Liver (tissue), 9 donors: ENCODE data around the gene XYLT1. TPM values are rescaled to one million over a fixed set of nuclear protein-coding genes. Genes with fewer than 3 reads are reported as not detected.

ENCODE experiments used
- DNase-seq: peaks from one replicate; pipeline ENCODE4 v3.0.0-alpha.2; 2017; ENCODE audit warnings: low spot score
- H3K27ac ChIP-seq, 2 donors: one replicate each; pipeline ENCODE4 v1.7.0; 2013; ENCODE audit warnings: inconsistent platforms in 2 of 2, low read length in 2 of 2, control low read depth in 1 of 2, low read depth in 1 of 2, mild to moderate bottlenecking in 1 of 2
- H3K27me3 ChIP-seq, 4 donors: one replicate each; pipeline versions ENCODE4 v1.6.1 to v1.7.0; 2013; ENCODE audit warnings: low read length in 3 of 4, inconsistent platforms in 1 of 4, mild to moderate bottlenecking in 1 of 4, moderate library complexity in 1 of 4; ENCODE audit not compliant: control insufficient read depth in 4 of 4, insufficient read depth in 4 of 4
- H3K36me3 ChIP-seq, 4 donors: one replicate each; pipeline versions ENCODE4 v1.6.1 to v1.7.0; 2013; ENCODE audit warnings: low read length in 3 of 4, mild to moderate bottlenecking in 3 of 4, low read depth in 1 of 4, moderate library complexity in 1 of 4; ENCODE audit not compliant: control insufficient read depth in 4 of 4, insufficient read depth in 3 of 4
- H3K4me1 ChIP-seq, 4 donors: one replicate each; pipeline versions ENCODE4 v1.6.1 to v1.7.0; 2013; ENCODE audit warnings: low read length in 3 of 4, mild to moderate bottlenecking in 3 of 4, moderate library complexity in 1 of 4; ENCODE audit not compliant: control insufficient read depth in 4 of 4, insufficient read depth in 4 of 4
- H3K4me3 ChIP-seq, 3 donors: one replicate each; pipeline versions ENCODE4 v1.6.1 to v1.7.0; 2013; ENCODE audit warnings: low read length in 3 of 3, control low read depth in 1 of 3, low read depth in 1 of 3, mild to moderate bottlenecking in 1 of 3
- H3K9ac ChIP-seq, 2 donors: one replicate each; pipeline ENCODE4 v1.7.0; 2013; ENCODE audit warnings: low read length in 2 of 2, mild to moderate bottlenecking in 2 of 2, moderate library complexity in 2 of 2, control low read depth in 1 of 2, low read depth in 1 of 2
- H3K9me3 ChIP-seq, 4 donors: one replicate each; pipeline versions ENCODE4 v1.6.1 to v1.7.0; 2013; ENCODE audit warnings: low read length in 3 of 4; ENCODE audit not compliant: control insufficient read depth in 4 of 4
- EGR1 ChIP-seq, 2 donors: IDR thresholded peaks; 2 replicates each; pipeline ENCODE4 v1.6.1; 2016 to 2018; ENCODE audit warnings: antibody characterized with exemption in 2 of 2, low read depth in 2 of 2
- FOXA1 ChIP-seq: IDR thresholded peaks from 2 replicates; pipeline ENCODE4 v1.6.1; 2016; ENCODE audit warnings: antibody characterized with exemption
- FOXA2 ChIP-seq: IDR thresholded peaks from 2 replicates; pipeline ENCODE4 v1.6.1; 2016; ENCODE audit warnings: antibody characterized with exemption
- GABPA ChIP-seq, 2 donors: IDR thresholded peaks in 1 of 2; conservative IDR thresholded peaks in 1 of 2; 2 replicates each; pipeline ENCODE4 v1.6.1; 2016; ENCODE audit warnings: antibody characterized with exemption in 2 of 2, mild to moderate bottlenecking in 1 of 2, moderate library complexity in 1 of 2
- HNF4A ChIP-seq, 2 donors: conservative IDR thresholded peaks; 2 replicates each; pipeline ENCODE4 v1.6.1; 2016; ENCODE audit warnings: antibody characterized with exemption in 2 of 2, mild to moderate bottlenecking in 2 of 2
- HNF4G ChIP-seq: IDR thresholded peaks from 2 replicates; pipeline ENCODE4 v1.6.1; 2016; ENCODE audit warnings: antibody characterized with exemption
- JUND ChIP-seq, 2 donors: IDR thresholded peaks; 2 replicates each; pipeline ENCODE4 v1.6.1; 2016; ENCODE audit warnings: antibody characterized with exemption in 2 of 2
- NR2F2 ChIP-seq: IDR thresholded peaks from 2 replicates; pipeline ENCODE4 v1.6.1; 2016; ENCODE audit warnings: antibody characterized with exemption
- RAD21 ChIP-seq, 2 donors: IDR thresholded peaks; 2 replicates each; pipeline ENCODE4 v1.6.1; 2016; ENCODE audit warnings: antibody characterized with exemption in 2 of 2, mild to moderate bottlenecking in 2 of 2
- SP1 ChIP-seq: IDR thresholded peaks from 2 replicates; pipeline ENCODE4 v1.6.1; 2018; ENCODE audit warnings: antibody characterized with exemption, mild to moderate bottlenecking
- TAF1 ChIP-seq: conservative IDR thresholded peaks from 2 replicates; pipeline ENCODE4 v1.6.1; 2016; ENCODE audit warnings: antibody characterized with exemption, mild to moderate bottlenecking
- YY1 ChIP-seq: IDR thresholded peaks from 2 replicates; pipeline ENCODE4 v1.6.1; 2016; ENCODE audit warnings: antibody characterized with exemption, mild to moderate bottlenecking
- WGBS: extraction: QIAGEN DNeasy Blood & Tissue Kit; methylation state at CpG from one replicate; pipeline ENCODE4 v1.1.7; 2013; 5-methylcytosine and 5-hydroxymethylcytosine counted together
- polyA plus RNA-seq, 2 donors: library from polyadenylated mRNA; stranded (reverse) in 1 of 2; unstranded in 1 of 2; fragments of 200-250 nt in 1 of 2; fragments of >200 nt in 1 of 2; fragmentation: Nextera tagmentation in 1 of 2; extraction: Ambion mirVana in 1 of 2; gene quantifications; one replicate each; pipeline versions ENCODE4 v1.2.1 to v1.2.3, GENCODE V29; 2013 to 2015
- total RNA-seq, 2 donors: library from RNA; depleted of rRNA; stranded (reverse); fragments of >200 nt; gene quantifications; one replicate each; pipeline ENCODE4 v1.2.3, GENCODE V29; 2014
- TF ChIP-seq, protein P1 (sequence below): IDR thresholded peaks from 2 replicates; pipeline ENCODE4 v1.6.1; 2016; ENCODE audit warnings: antibody characterized with exemption
- TF ChIP-seq, protein P2 (sequence below): IDR thresholded peaks from 2 replicates; pipeline ENCODE4 v1.6.1; 2016; ENCODE audit warnings: antibody characterized with exemption
- TF ChIP-seq, protein P3 (sequence below): fragments of 150-350 bp; IDR thresholded peaks from 2 replicates; pipeline ENCODE4 v1.5.1; 2017; ENCODE audit warnings: improper control_type of control experiment, low read depth, low read length; ENCODE audit not compliant: missing input control
- TF ChIP-seq, protein P4 (sequence below): IDR thresholded peaks from 2 replicates; pipeline ENCODE4 v1.6.1; 2016; ENCODE audit warnings: antibody characterized with exemption, mild to moderate bottlenecking
- TF ChIP-seq, protein P5 (sequence below): IDR thresholded peaks from 2 replicates; pipeline ENCODE4 v1.6.1; 2016; ENCODE audit warnings: antibody characterized with exemption
- donor health status: healthy.
- donor health status: healthy.
- donor health status: healthy.
- donor health status: healthy.
- donor health status: healthy.

The XYLT1 gene
- total and polyA plus RNA-seq, 4 donors = 0.25 to 2.3 (median 0.53) TPM

DNA sequence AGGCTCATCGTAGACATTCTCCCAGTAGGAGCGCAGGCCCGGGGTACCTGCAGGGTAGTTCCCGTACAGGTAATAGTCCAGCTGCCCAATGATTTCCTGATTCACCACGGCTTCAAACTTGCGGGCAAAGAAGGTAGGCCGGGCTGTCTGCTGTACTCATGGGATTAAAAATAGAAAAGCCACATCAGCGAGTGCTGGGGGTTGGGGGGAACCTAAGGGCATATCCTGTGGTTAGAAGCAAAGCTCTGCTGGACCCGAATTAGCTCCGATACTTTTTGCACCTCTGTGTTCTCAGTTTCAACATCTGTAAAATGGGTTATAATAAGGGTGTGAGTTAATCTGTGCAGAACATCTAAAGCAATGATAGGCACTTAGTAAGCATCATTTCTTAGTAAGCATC lies 336.2 kb downstream of the XYLT1 start:
- no peaks in the 10 kb centered on the region for H3K27me3 ChIP-seq
- no peaks in the 10 kb centered on the region for H3K9me3 ChIP-seq
- no peaks in the 10 kb centered on the region for H3K36me3 ChIP-seq
- no peak overlapping the region for H3K9ac ChIP-seq
- no peak for DNase-seq
- no peak for TF ChIP-seq TAF1
- TF ChIP-seq RAD21 (IDR thresholded peaks at IDR 0.05) = no peak
- TF ChIP-seq, protein P1, sequence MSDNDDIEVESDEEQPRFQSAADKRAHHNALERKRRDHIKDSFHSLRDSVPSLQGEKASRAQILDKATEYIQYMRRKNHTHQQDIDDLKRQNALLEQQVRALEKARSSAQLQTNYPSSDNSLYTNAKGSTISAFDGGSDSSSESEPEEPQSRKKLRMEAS = no peak
- TF ChIP-seq, protein P2, sequence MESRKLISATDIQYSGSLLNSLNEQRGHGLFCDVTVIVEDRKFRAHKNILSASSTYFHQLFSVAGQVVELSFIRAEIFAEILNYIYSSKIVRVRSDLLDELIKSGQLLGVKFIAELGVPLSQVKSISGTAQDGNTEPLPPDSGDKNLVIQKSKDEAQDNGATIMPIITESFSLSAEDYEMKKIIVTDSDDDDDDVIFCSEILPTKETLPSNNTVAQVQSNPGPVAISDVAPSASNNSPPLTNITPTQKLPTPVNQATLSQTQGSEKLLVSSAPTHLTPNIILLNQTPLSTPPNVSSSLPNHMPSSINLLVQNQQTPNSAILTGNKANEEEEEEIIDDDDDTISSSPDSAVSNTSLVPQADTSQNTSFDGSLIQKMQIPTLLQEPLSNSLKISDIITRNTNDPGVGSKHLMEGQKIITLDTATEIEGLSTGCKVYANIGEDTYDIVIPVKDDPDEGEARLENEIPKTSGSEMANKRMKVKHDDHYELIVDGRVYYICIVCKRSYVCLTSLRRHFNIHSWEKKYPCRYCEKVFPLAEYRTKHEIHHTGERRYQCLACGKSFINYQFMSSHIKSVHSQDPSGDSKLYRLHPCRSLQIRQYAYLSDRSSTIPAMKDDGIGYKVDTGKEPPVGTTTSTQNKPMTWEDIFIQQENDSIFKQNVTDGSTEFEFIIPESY = no peak
- TF ChIP-seq HNF4G = no peak
- no peak for TF ChIP-seq FOXA2
- TF ChIP-seq FOXA1 = no peak
- TF ChIP-seq, protein P3, sequence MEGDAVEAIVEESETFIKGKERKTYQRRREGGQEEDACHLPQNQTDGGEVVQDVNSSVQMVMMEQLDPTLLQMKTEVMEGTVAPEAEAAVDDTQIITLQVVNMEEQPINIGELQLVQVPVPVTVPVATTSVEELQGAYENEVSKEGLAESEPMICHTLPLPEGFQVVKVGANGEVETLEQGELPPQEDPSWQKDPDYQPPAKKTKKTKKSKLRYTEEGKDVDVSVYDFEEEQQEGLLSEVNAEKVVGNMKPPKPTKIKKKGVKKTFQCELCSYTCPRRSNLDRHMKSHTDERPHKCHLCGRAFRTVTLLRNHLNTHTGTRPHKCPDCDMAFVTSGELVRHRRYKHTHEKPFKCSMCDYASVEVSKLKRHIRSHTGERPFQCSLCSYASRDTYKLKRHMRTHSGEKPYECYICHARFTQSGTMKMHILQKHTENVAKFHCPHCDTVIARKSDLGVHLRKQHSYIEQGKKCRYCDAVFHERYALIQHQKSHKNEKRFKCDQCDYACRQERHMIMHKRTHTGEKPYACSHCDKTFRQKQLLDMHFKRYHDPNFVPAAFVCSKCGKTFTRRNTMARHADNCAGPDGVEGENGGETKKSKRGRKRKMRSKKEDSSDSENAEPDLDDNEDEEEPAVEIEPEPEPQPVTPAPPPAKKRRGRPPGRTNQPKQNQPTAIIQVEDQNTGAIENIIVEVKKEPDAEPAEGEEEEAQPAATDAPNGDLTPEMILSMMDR = no peak
- no peak for TF ChIP-seq JUND (IDR thresholded peaks at IDR 0.05)
- no peak for TF ChIP-seq GABPA (IDR thresholded peaks at IDR 0.05 in 1 of 2, conservative IDR thresholded peaks at IDR 0.05 in 1 of 2)
- TF ChIP-seq, protein P4, sequence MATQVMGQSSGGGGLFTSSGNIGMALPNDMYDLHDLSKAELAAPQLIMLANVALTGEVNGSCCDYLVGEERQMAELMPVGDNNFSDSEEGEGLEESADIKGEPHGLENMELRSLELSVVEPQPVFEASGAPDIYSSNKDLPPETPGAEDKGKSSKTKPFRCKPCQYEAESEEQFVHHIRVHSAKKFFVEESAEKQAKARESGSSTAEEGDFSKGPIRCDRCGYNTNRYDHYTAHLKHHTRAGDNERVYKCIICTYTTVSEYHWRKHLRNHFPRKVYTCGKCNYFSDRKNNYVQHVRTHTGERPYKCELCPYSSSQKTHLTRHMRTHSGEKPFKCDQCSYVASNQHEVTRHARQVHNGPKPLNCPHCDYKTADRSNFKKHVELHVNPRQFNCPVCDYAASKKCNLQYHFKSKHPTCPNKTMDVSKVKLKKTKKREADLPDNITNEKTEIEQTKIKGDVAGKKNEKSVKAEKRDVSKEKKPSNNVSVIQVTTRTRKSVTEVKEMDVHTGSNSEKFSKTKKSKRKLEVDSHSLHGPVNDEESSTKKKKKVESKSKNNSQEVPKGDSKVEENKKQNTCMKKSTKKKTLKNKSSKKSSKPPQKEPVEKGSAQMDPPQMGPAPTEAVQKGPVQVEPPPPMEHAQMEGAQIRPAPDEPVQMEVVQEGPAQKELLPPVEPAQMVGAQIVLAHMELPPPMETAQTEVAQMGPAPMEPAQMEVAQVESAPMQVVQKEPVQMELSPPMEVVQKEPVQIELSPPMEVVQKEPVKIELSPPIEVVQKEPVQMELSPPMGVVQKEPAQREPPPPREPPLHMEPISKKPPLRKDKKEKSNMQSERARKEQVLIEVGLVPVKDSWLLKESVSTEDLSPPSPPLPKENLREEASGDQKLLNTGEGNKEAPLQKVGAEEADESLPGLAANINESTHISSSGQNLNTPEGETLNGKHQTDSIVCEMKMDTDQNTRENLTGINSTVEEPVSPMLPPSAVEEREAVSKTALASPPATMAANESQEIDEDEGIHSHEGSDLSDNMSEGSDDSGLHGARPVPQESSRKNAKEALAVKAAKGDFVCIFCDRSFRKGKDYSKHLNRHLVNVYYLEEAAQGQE = no peak
- TF ChIP-seq HNF4A (conservative IDR thresholded peaks at IDR 0.05) = no peak
- TF ChIP-seq, protein P5, sequence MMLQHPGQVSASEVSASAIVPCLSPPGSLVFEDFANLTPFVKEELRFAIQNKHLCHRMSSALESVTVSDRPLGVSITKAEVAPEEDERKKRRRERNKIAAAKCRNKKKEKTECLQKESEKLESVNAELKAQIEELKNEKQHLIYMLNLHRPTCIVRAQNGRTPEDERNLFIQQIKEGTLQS = no peak
- TF ChIP-seq NR2F2 = no peak
- TF ChIP-seq YY1 = no peak
- TF ChIP-seq SP1 = no peak
- TF ChIP-seq EGR1 (IDR thresholded peaks at IDR 0.05; ENCODE audit: low read depth in 2 of 2) = no peak
- 86% methylated on average over 10 of the region's 10 CpGs for WGBS
- H3K27ac ChIP-seq = no peak overlapping the region
- H3K4me3 ChIP-seq = no peak overlapping the region
- no peaks in the 10 kb centered on the region for H3K4me1 ChIP-seq

DNA sequence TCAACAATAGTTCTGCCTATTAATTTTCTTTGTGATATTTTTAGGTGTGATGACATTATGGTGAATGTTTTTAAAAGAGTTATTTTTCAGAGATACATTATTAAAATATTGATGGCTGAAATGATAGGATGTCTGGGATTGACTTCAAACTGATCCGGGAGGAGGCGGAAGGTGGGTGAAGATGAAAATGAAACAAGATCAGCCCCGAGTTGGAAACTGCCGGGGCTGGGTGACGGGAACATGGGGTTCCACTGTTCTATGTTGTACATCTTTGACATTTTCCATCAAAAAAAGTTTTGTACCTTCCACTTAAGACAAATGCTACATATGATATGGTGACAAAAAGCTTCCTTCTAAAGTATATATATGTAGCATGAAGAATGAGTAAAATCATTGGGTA lies 336.9 kb downstream of the XYLT1 start:
- no peak overlapping the region for H3K27ac ChIP-seq
- no peak overlapping the region for H3K4me3 ChIP-seq
- H3K4me1 ChIP-seq = no peaks in the 10 kb centered on the region
- no peaks in the 10 kb centered on the region for H3K27me3 ChIP-seq
- WGBS = 92% methylated on average over 5 of the region's 5 CpGs
- no peak for DNase-seq
- TF ChIP-seq YY1 = no peak
- no peaks in the 10 kb centered on the region for H3K9me3 ChIP-seq
- H3K36me3 ChIP-seq = no peaks in the 10 kb centered on the region
- no peak overlapping the region for H3K9ac ChIP-seq
